ENCODE data around the gene MOGAT3. TPM values are rescaled to one million over a fixed set of nuclear protein-coding genes. Genes with fewer than 3 reads are reported as not detected.
A peak's percentile ranks its signal among the peaks of the same experiment; 100 is the strongest.

Gene MOGAT3
- total and polyA plus RNA-seq, 9 of the 15 experiments (the other 6 are each of a cell fraction or from before 2014, with no cell fraction given), result 0.07 to 0.17 (median 0.13) TPM; not detected in 6

DNA sequence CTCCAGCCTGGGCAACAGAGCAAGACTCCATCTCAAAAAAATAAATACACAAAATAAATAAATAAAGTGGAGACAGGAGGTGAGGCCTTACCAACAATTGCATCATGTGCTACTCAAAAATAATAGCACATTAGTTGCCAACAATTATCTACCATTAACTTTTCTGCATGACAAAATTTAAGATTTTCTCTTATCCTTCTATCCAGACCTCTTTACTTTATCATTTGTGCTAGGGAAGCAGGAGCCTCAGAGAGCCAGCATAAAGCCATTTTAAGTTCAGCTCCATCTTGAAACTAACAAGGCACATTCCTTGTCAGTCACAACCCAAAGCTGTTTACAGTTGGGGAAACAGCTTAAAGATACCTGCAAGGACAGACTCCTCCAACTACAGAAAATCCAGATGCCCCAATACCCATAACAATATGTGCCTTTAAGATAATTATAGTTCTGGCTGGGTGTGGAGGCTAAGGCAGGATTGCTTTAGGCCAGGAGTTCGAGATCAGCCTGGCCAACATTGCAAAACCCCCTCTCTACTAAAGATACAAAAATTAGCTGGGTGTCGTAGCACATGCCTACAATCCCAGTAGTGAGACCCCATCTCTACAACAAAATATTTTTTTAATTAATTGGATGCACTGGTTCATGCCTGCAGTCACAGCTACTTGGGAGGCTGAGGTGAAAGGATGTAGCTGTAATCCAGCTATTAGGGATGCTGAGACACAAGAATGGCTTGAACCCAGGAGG is 48.8 kb downstream of the MOGAT3 start (continued):
- no peak for TF ChIP-seq ZBTB11 (CRISPR knock-in tag; IDR thresholded peaks at IDR 0.05)
- no peak for TF ChIP-seq NCOA1 (IDR thresholded peaks at IDR 0.05; ENCODE audit: low read depth)
- no peak for TF ChIP-seq SRSF1 (IDR thresholded peaks at IDR 0.05; ENCODE audit: low read depth, low read length)
- TF ChIP-seq E2F3 (CRISPR knock-in tag; IDR thresholded peaks at IDR 0.05), result no peak
- no peak for TF ChIP-seq CHCHD3 (CRISPR knock-in tag; IDR thresholded peaks at IDR 0.05)
- TF ChIP-seq ZFP30 (CRISPR knock-in tag; IDR thresholded peaks at IDR 0.05; ENCODE audit: borderline replicate concordance), result no peak
- no peak for TF ChIP-seq ZFP1 (CRISPR knock-in tag; IDR thresholded peaks at IDR 0.05)
- TF ChIP-seq ZNF197 (CRISPR knock-in tag; IDR thresholded peaks at IDR 0.05; ENCODE audit: low read depth), result peak; percentile 73; the same call in 1 of the 2 replicates
- no peak for TF ChIP-seq HIVEP1 (CRISPR knock-in tag; IDR thresholded peaks at IDR 0.05)
- no peak for TF ChIP-seq NRF1 (conservative IDR thresholded peaks at IDR 0.05 in 1 of 2, IDR thresholded peaks at IDR 0.05 in 1 of 2)
- TF ChIP-seq CHAMP1 (IDR thresholded peaks at IDR 0.05), result no peak
- TF ChIP-seq IRF9 (tag; IDR thresholded peaks at IDR 0.05), result no peak
- TF ChIP-seq, protein P1, sequence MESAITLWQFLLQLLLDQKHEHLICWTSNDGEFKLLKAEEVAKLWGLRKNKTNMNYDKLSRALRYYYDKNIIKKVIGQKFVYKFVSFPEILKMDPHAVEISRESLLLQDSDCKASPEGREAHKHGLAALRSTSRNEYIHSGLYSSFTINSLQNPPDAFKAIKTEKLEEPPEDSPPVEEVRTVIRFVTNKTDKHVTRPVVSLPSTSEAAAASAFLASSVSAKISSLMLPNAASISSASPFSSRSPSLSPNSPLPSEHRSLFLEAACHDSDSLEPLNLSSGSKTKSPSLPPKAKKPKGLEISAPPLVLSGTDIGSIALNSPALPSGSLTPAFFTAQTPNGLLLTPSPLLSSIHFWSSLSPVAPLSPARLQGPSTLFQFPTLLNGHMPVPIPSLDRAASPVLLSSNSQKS (CRISPR knock-in tag; IDR thresholded peaks at IDR 0.05), result no peak
- no peak for TF ChIP-seq NR2C1 (IDR thresholded peaks at IDR 0.05)
- peak; percentile 64 for TF ChIP-seq NR2C1 (tag; IDR thresholded peaks at IDR 0.05)
- 0 out of 2 replicates have a peak, but pooled peaks have one; percentile 13 for TF ChIP-seq ZNF311 (CRISPR knock-in tag; IDR thresholded peaks at IDR 0.05)
- no peak for TF ChIP-seq ZNF699 (CRISPR knock-in tag; IDR thresholded peaks at IDR 0.05; ENCODE audit: insufficient replicate concordance)
- no peak for TF ChIP-seq ZFPM2 (CRISPR knock-in tag; IDR thresholded peaks at IDR 0.05)

All from K562 (cell line).